ENCODE results near the gene IVNS1ABP.

Gene IVNS1ABP

DNA sequence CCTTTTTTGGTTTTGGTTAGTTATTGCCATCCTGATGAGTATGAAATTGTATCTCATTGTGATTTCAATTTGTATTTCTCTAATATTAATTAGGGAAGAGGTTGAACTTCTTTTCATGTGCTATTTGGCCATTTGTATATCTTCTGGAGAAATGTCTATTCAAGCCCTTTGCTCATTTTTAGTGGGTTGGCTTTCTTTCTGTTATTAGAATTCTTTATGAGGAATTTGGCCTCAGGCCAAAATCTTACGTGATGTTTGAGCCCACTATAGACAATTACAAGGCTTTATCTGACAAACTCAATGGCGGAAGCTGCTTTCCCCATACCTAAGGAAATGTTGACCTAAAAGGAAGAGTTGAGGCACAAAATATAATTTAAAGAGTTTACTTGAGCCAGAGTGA, 32.9 kb downstream of the IVNS1ABP start:
- no peaks in the 10 kb centered on the region for H3K9me2 ChIP-seq (replicated peaks; ENCODE audit: control insufficient read depth, low read length)
- no peak overlapping the region for H3K4me3 ChIP-seq (ENCODE audit: low read length)
- TF ChIP-seq CTCF (IDR thresholded peaks at IDR 0.05; ENCODE audit: low read depth, low read length, poor library complexity, severe bottlenecking) (no peak), EZH2phosphoT487 (IDR thresholded peaks at IDR 0.05; ENCODE audit: borderline replicate concordance, low read length) (no peak)
- H3F3A ChIP-seq (ENCODE audit: control insufficient read depth, insufficient read depth), result no peaks in the 10 kb centered on the region
- no peak overlapping the region for H3K4me2 ChIP-seq (ENCODE audit: low read length)
- no peaks in the 10 kb centered on the region for H4K20me1 ChIP-seq (ENCODE audit: control insufficient read depth, insufficient read depth, low read depth, low read length)
- no peaks in the 10 kb centered on the region for H3K27me3 ChIP-seq (ENCODE audit: control insufficient read depth, low read length)
- H3K9me3 ChIP-seq (ENCODE audit: control insufficient read depth, insufficient read depth, low read length), result no peaks in the 10 kb centered on the region
- H3K36me3 ChIP-seq (ENCODE audit: control insufficient read depth, low read length), result no peaks in the 10 kb centered on the region
- no peaks in the 10 kb centered on the region for H3K79me2 ChIP-seq (ENCODE audit: control insufficient read depth, low read length)
- no peak overlapping the region for H3K27ac ChIP-seq (ENCODE audit: low read depth, low read length)
- H3K4me1 ChIP-seq (ENCODE audit: control insufficient read depth, low read length), result no peaks in the 10 kb centered on the region

GRCh38 chr1:185281245-185281644, 35.8 kb downstream of the IVNS1ABP start:
- H3K4me1 ChIP-seq (ENCODE audit: control insufficient read depth, low read length), result no peaks in the 10 kb centered on the region
- H3K4me2 ChIP-seq (ENCODE audit: low read length), result no peak overlapping the region
- H3K27ac ChIP-seq (ENCODE audit: low read depth, low read length), result no peak overlapping the region
- H3K36me3 ChIP-seq (ENCODE audit: control insufficient read depth, low read length), result no peaks in the 10 kb centered on the region
- no peak for TF ChIP-seq EZH2phosphoT487 (IDR thresholded peaks at IDR 0.05; ENCODE audit: borderline replicate concordance, low read length)
- TF ChIP-seq CTCF (IDR thresholded peaks at IDR 0.05; ENCODE audit: low read depth, low read length, poor library complexity, severe bottlenecking), result no peak
- no peaks in the 10 kb centered on the region for H3F3A ChIP-seq (ENCODE audit: control insufficient read depth, insufficient read depth)
- no peaks in the 10 kb centered on the region for H3K27me3 ChIP-seq (ENCODE audit: control insufficient read depth, low read length)
- H3K9me3 ChIP-seq (ENCODE audit: control insufficient read depth, insufficient read depth, low read length), result no peaks in the 10 kb centered on the region
- no peaks in the 10 kb centered on the region for H3K79me2 ChIP-seq (ENCODE audit: control insufficient read depth, low read length)
- H3K4me3 ChIP-seq (ENCODE audit: low read length), result no peak overlapping the region
- no peaks in the 10 kb centered on the region for H3K9me2 ChIP-seq (replicated peaks; ENCODE audit: control insufficient read depth, low read length)
- no peaks in the 10 kb centered on the region for H4K20me1 ChIP-seq (ENCODE audit: control insufficient read depth, insufficient read depth, low read depth, low read length)

DNA sequence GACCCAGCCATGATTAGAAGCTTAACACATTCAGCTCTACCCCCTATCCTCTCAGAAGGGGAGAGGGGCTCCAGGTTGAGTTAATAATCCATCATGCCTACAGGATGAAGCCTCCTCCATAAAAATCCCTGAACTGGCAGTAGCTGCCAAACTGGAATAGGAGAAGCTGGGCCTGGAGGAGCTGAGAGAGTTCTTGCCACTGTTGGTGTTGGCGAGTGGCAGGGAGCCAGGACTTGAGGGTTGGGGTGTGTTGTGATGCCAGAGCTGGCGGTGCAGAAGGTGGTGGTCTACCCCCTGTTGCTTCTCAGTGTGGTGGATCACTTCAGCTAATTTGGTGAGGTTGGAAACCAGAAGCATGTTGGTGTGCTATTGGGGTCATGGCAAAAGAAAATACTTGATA, 36.5 kb downstream of the IVNS1ABP start:
- Histone ChIP-seq H3K4me2 (ENCODE audit: low read length) (no peak overlapping the region), H3K4me1 (ENCODE audit: control insufficient read depth, low read length) (no peaks in the 10 kb centered on the region), H3F3A (ENCODE audit: control insufficient read depth, insufficient read depth) (no peaks in the 10 kb centered on the region), H3K27me3 (ENCODE audit: control insufficient read depth, low read length) (no peaks in the 10 kb centered on the region), H3K36me3 (ENCODE audit: control insufficient read depth, low read length) (no peaks in the 10 kb centered on the region), H3K79me2 (ENCODE audit: control insufficient read depth, low read length) (no peaks in the 10 kb centered on the region), H4K20me1 (ENCODE audit: control insufficient read depth, insufficient read depth, low read depth, low read length) (no peaks in the 10 kb centered on the region), H3K4me3 (ENCODE audit: low read length) (no peak overlapping the region), H3K9me3 (ENCODE audit: control insufficient read depth, insufficient read depth, low read length) (no peaks in the 10 kb centered on the region), H3K27ac (ENCODE audit: low read depth, low read length) (no peak overlapping the region), H3K9me2 (replicated peaks; ENCODE audit: control insufficient read depth, low read length) (no peaks in the 10 kb centered on the region)
- TF ChIP-seq EZH2phosphoT487 (IDR thresholded peaks at IDR 0.05; ENCODE audit: borderline replicate concordance, low read length) (no peak), CTCF (IDR thresholded peaks at IDR 0.05; ENCODE audit: low read depth, low read length, poor library complexity, severe bottlenecking) (no peak)

DNA sequence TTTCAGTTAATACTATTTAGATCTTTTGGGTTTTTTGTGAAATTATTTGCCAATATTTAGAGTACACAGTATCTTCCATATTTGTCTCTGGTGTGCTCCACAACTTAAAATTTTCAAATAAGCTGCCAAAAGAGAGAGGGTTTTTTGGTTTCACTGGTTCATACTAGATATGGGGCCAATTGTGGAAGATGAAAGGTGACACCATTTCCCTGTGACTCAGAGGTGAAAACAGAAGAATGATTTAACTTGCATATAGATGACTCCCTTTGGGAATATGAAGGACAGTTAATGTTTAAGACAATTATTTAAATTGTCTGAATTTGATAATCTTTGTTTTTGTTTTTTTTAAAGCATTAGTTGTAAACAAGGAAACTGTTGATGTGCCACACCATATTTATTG, 37.5 kb downstream of the IVNS1ABP start:
- TF ChIP-seq CTCF (IDR thresholded peaks at IDR 0.05; ENCODE audit: low read depth, low read length, poor library complexity, severe bottlenecking) (no peak), EZH2phosphoT487 (IDR thresholded peaks at IDR 0.05; ENCODE audit: borderline replicate concordance, low read length) (no peak)

More for the DNA sequence above, 37.5 kb downstream of the IVNS1ABP start:
- H3K4me3 ChIP-seq (ENCODE audit: low read length), result no peak overlapping the region
- no peaks in the 10 kb centered on the region for H3K36me3 ChIP-seq (ENCODE audit: control insufficient read depth, low read length)
- no peaks in the 10 kb centered on the region for H4K20me1 ChIP-seq (ENCODE audit: control insufficient read depth, insufficient read depth, low read depth, low read length)
- no peaks in the 10 kb centered on the region for H3K4me1 ChIP-seq (ENCODE audit: control insufficient read depth, low read length)
- H3K9me3 ChIP-seq (ENCODE audit: control insufficient read depth, insufficient read depth, low read length), result no peaks in the 10 kb centered on the region
- no peaks in the 10 kb centered on the region for H3K27me3 ChIP-seq (ENCODE audit: control insufficient read depth, low read length)
- H3F3A ChIP-seq (ENCODE audit: control insufficient read depth, insufficient read depth), result no peaks in the 10 kb centered on the region
- no peak overlapping the region for H3K27ac ChIP-seq (ENCODE audit: low read depth, low read length)
- no peak overlapping the region for H3K4me2 ChIP-seq (ENCODE audit: low read length)
- no peaks in the 10 kb centered on the region for H3K9me2 ChIP-seq (replicated peaks; ENCODE audit: control insufficient read depth, low read length)
- H3K79me2 ChIP-seq (ENCODE audit: control insufficient read depth, low read length), result no peaks in the 10 kb centered on the region
